Neural progenitor cell (in vitro differentiated cells): ENCODE measurements around the gene IFIT1B. TPM values are rescaled to one million over a fixed set of nuclear protein-coding genes. Genes with fewer than 3 reads are reported as not detected.

ENCODE experiments used
- DNase-seq: peaks from one replicate; pipeline ENCODE4 v3.0.0-alpha.2; 2016; ENCODE audit warnings: low spot score
- H2AFZ ChIP-seq: fragments of 200-600 bp; sonication (generic); replicated peaks from 2 replicates; pipeline ENCODE4 v1.6.1; 2016; ENCODE audit warnings: antibody characterized with exemption
- H3F3A ChIP-seq: fragments of 200-600 bp; sonication (generic); 2 replicates; pipeline ENCODE4 v1.6.1; 2016; ENCODE audit warnings: antibody characterized with exemption, low read depth
- H3K27ac ChIP-seq: fragments of 200-600 bp; sonication (generic); 2 replicates; pipeline ENCODE4 v1.5.1; 2016; ENCODE audit warnings: mild to moderate bottlenecking
- H3K27me3 ChIP-seq: fragments of 200-600 bp; sonication (generic); 2 replicates; pipeline ENCODE4 v1.6.1; 2016; ENCODE audit warnings: mild to moderate bottlenecking, moderate library complexity
- H3K36me3 ChIP-seq: fragments of 200-600 bp; sonication (generic); 2 replicates; pipeline ENCODE4 v1.5.1; 2016
- H3K4me1 ChIP-seq: fragments of 200-600 bp; sonication (generic); 2 replicates; pipeline ENCODE4 v1.6.1; 2016; ENCODE audit warnings: mixed run types
- H3K4me2 ChIP-seq: fragments of 200-600 bp; sonication (generic); 2 replicates; pipeline ENCODE4 v1.6.1; 2016
- H3K4me3 ChIP-seq: fragments of 200-600 bp; sonication (generic); 2 replicates; pipeline ENCODE4 v1.5.1; 2016
- H3K79me2 ChIP-seq: fragments of 200-600 bp; sonication (generic); 2 replicates; pipeline ENCODE4 v1.6.1; 2016; ENCODE audit warnings: low read depth
- H3K9ac ChIP-seq: fragments of 200-600 bp; sonication (generic); 2 replicates; pipeline ENCODE4 v1.6.1; 2016
- H3K9me3 ChIP-seq: fragments of 200-600 bp; sonication (generic); 2 replicates; pipeline ENCODE4 v1.5.1; 2016; ENCODE audit warnings: low read depth
- H4K20me1 ChIP-seq: fragments of 200-600 bp; sonication (generic); 2 replicates; pipeline ENCODE4 v1.6.1; 2016; ENCODE audit warnings: low read depth
- H3K27ac Mint-ChIP-seq: 3 replicates; pipeline ENCODE4 v1.8.0; 2021; ENCODE audit warnings: mixed read lengths
- H3K27me3 Mint-ChIP-seq: 2 replicates; pipeline ENCODE4 v1.8.0; 2022; ENCODE audit warnings: low read depth, mild to moderate bottlenecking, inconsistent platforms, moderate library complexity, mixed read lengths; ENCODE audit not compliant: insufficient read depth
- H3K36me3 Mint-ChIP-seq: 3 replicates; pipeline ENCODE4 v1.8.0; 2021; ENCODE audit warnings: mixed read lengths
- H3K4me1 Mint-ChIP-seq: 3 replicates; pipeline ENCODE4 v1.8.0; 2021; ENCODE audit warnings: mixed read lengths
- H3K4me3 Mint-ChIP-seq: 3 replicates; pipeline ENCODE4 v1.8.0; 2021; ENCODE audit warnings: mild to moderate bottlenecking, moderate library complexity, mixed read lengths
- H3K9me3 Mint-ChIP-seq: 3 replicates; pipeline ENCODE4 v1.8.0; 2020; ENCODE audit warnings: mixed read lengths
- CTCF ChIP-seq: fragments of 200-600 bp; sonication (generic); IDR thresholded peaks from 2 replicates; pipeline ENCODE4 v1.5.1; 2017; ENCODE audit warnings: antibody characterized with exemption, mild to moderate bottlenecking
- EZH2 ChIP-seq: fragments of 200-600 bp; sonication (generic); IDR thresholded peaks from 2 replicates; pipeline ENCODE4 v1.6.1; 2017; ENCODE audit warnings: antibody characterized with exemption, mild to moderate bottlenecking, moderate library complexity
- EZH2phosphoT487 ChIP-seq: fragments of 200-600 bp; sonication (generic); IDR thresholded peaks from 2 replicates; pipeline ENCODE4 v1.6.1; 2017; ENCODE audit warnings: antibody characterized with exemption
- total RNA-seq: library from RNA; depleted of rRNA; stranded (reverse); fragments of >200 nt; gene quantifications from 2 replicates; pipeline ENCODE4 v1.2.3, GENCODE V29; 2015; ENCODE audit warnings: low replicate concordance

Gene IFIT1B
- total RNA-seq, 1 donor from 2014 or later, result not detected

- Histone ChIP-seq H3K36me3 (no peaks in the 10 kb centered on the region), H3K79me2 (no peaks in the 10 kb centered on the region), H4K20me1 (no peaks in the 10 kb centered on the region), H3K27ac (no peak overlapping the region), H3K9ac (no peak overlapping the region), H3K4me2 (no peak overlapping the region), H2AFZ (no peak overlapping the region), H3F3A (no peaks in the 10 kb centered on the region), H3K27me3 (no peaks in the 10 kb centered on the region), H3K4me1 (peaks cover 10% of the 10 kb centered on the region), H3K9me3 (peaks cover 8% of the 10 kb centered on the region), H3K4me3 (no peak overlapping the region)
- DNase-seq, result no peak
- H3K9me3 Mint-ChIP-seq, result peaks cover 17% of the 10 kb centered on the region
- TF ChIP-seq EZH2phosphoT487, result no peak
- no peak for TF ChIP-seq CTCF
- no peak for TF ChIP-seq EZH2
- peaks cover 12% of the 10 kb centered on the region for H3K4me1 Mint-ChIP-seq
- H3K36me3 Mint-ChIP-seq, result peaks cover 3% of the 10 kb centered on the region
- no peak overlapping the region for H3K27ac Mint-ChIP-seq
- peaks cover 2% of the 10 kb centered on the region for H3K27me3 Mint-ChIP-seq
- H3K4me3 Mint-ChIP-seq, result no peak overlapping the region
These were observed 17.3 kb downstream of the IFIT1B start for GRCh38 chr10:89395141-89395540.

- Histone ChIP-seq H3K79me2 (no peaks in the 10 kb centered on the region), H3K27ac (no peak overlapping the region), H3K9me3 (peaks cover 8% of the 10 kb centered on the region), H3K9ac (no peak overlapping the region), H3K4me2 (no peak overlapping the region), H3K4me3 (no peak overlapping the region), H2AFZ (no peak overlapping the region), H3K27me3 (no peaks in the 10 kb centered on the region), H3K4me1 (no peaks in the 10 kb centered on the region), H3K36me3 (no peaks in the 10 kb centered on the region), H4K20me1 (no peaks in the 10 kb centered on the region), H3F3A (no peaks in the 10 kb centered on the region)
- no peak for TF ChIP-seq EZH2phosphoT487
- no peak for TF ChIP-seq CTCF
- TF ChIP-seq EZH2, result no peak
- H3K4me3 Mint-ChIP-seq, result no peak overlapping the region
- no peak for DNase-seq
- H3K27me3 Mint-ChIP-seq, result peaks cover 4% of the 10 kb centered on the region
- H3K36me3 Mint-ChIP-seq, result peaks cover 12% of the 10 kb centered on the region
- H3K9me3 Mint-ChIP-seq, result peaks cover 24% of the 10 kb centered on the region
- H3K4me1 Mint-ChIP-seq, result peaks cover under 1% of the 10 kb centered on the region
- H3K27ac Mint-ChIP-seq, result no peak overlapping the region
These were observed 20.3 kb downstream of the IFIT1B start for GRCh38 chr10:89398003-89398749.

- no peak for TF ChIP-seq EZH2
- TF ChIP-seq EZH2phosphoT487, result no peak
- TF ChIP-seq CTCF, result no peak
- Histone ChIP-seq H3F3A (no peaks in the 10 kb centered on the region), H2AFZ (no peak overlapping the region), H3K9me3 (peaks cover 8% of the 10 kb centered on the region), H3K4me3 (no peak overlapping the region), H3K79me2 (no peaks in the 10 kb centered on the region), H3K27me3 (no peaks in the 10 kb centered on the region), H3K9ac (no peak overlapping the region), H4K20me1 (no peaks in the 10 kb centered on the region), H3K4me1 (no peaks in the 10 kb centered on the region), H3K36me3 (no peaks in the 10 kb centered on the region), H3K4me2 (no peak overlapping the region), H3K27ac (no peak overlapping the region)
- no peak for DNase-seq
- Mint-ChIP-seq H3K27me3 (peaks cover 4% of the 10 kb centered on the region), H3K4me3 (no peak overlapping the region), H3K27ac (no peak overlapping the region), H3K36me3 (peaks cover 20% of the 10 kb centered on the region), H3K9me3 (peaks cover 24% of the 10 kb centered on the region), H3K4me1 (no peaks in the 10 kb centered on the region)
These were observed 22.1 kb downstream of the IFIT1B start for GRCh38 chr10:89399956-89400355.
